NB4 (cell line): ENCODE measurements around the gene LAMC2.

ENCODE experiments used
- MYC ChIP-seq: IDR thresholded peaks from 2 replicates; pipeline ENCODE4 v1.6.1; 2011; ENCODE audit warnings: low read depth, low read length
- TF ChIP-seq, protein P1 (sequence below): IDR thresholded peaks from one replicate; pipeline ENCODE4 v1.5.1; 2012; ENCODE audit warnings: low read depth, low read length

DNA sequence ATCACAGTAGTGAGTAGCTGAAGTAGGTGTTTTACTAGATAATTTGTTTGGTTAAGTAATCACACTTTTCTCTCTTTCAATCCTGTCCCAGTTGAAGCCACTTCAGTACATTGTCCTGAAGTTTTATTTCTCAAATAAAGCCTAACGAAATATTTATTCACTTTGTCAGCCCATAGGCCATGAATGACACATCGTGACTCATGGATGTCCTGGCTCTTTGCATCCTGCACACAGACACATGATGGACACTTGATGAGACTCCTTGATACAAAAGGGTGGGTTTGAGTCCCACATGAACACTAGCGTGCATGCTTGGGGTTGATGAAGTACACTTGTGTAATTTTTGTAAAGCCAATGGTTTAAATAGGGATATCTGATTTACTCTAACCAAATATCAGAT, 22.7 kb upstream of the LAMC2 start:
- TF ChIP-seq, protein P1, sequence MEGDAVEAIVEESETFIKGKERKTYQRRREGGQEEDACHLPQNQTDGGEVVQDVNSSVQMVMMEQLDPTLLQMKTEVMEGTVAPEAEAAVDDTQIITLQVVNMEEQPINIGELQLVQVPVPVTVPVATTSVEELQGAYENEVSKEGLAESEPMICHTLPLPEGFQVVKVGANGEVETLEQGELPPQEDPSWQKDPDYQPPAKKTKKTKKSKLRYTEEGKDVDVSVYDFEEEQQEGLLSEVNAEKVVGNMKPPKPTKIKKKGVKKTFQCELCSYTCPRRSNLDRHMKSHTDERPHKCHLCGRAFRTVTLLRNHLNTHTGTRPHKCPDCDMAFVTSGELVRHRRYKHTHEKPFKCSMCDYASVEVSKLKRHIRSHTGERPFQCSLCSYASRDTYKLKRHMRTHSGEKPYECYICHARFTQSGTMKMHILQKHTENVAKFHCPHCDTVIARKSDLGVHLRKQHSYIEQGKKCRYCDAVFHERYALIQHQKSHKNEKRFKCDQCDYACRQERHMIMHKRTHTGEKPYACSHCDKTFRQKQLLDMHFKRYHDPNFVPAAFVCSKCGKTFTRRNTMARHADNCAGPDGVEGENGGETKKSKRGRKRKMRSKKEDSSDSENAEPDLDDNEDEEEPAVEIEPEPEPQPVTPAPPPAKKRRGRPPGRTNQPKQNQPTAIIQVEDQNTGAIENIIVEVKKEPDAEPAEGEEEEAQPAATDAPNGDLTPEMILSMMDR: no peak
- TF ChIP-seq MYC: no peak
